IMR-90 (cell line): ENCODE measurements around the gene RPP25. TPM values are rescaled to one million over a fixed set of nuclear protein-coding genes. Genes with fewer than 3 reads are reported as not detected.

Experiments
- ATAC-seq: fragments of 200-7000 bp; cut with Tn5 transposase; 2 replicates; pipeline ENCODE4 v1.9.1; 2020; ENCODE audit warnings: low read depth, mild to moderate bottlenecking, moderate library complexity
- BruUV-seq: library from RNA; stranded (reverse); fragments of 400-500 nt; replicated peaks from 2 replicates; lab custom pipeline; 2021; lab: Mats Ljungman, UMichigan
- CTCF ChIA-PET: fragments of 300-600 bp; formaldehyde crosslinking; extraction: SDS; loops from one replicate; lab custom pipeline; 2021; ENCODE audit warnings: antibody characterized with exemption; lab: Yijun Ruan, JAX
- POLR2A ChIA-PET: fragments of 300-600 bp; sonication (Branson Sonifier 250); formaldehyde crosslinking; loops from one replicate; lab custom pipeline; 2022; ENCODE audit warnings: antibody characterized with exemption; ENCODE audit not compliant: unreplicated experiment; lab: Charles Lee
- DNase-seq: peaks from one replicate; pipeline ENCODE4 v3.0.0; 2013
- H2AFZ ChIP-seq: replicated peaks from 2 replicates; pipeline ENCODE3; 2013; ENCODE audit warnings: low read length, mild to moderate bottlenecking; ENCODE audit not compliant: poor library complexity
- H2AK5ac ChIP-seq: 2 replicates; pipeline ENCODE4 v1.6.1; 2013; ENCODE audit warnings: low read depth, low read length, inconsistent platforms
- H2AK9ac ChIP-seq: replicated peaks from 2 replicates; pipeline ENCODE3; 2013; ENCODE audit warnings: mild to moderate bottlenecking, low read depth, low read length, moderate library complexity; ENCODE audit not compliant: poor library complexity
- H2BK120ac ChIP-seq: 2 replicates; pipeline ENCODE4 v1.6.1; 2013; ENCODE audit warnings: low read depth, low read length, inconsistent platforms
- H2BK15ac ChIP-seq: 3 replicates; pipeline ENCODE4 v1.6.1; 2013; ENCODE audit warnings: low read depth, low read length, inconsistent platforms
- H2BK20ac ChIP-seq: 2 replicates; pipeline ENCODE4 v1.6.1; 2013; ENCODE audit warnings: low read depth, mild to moderate bottlenecking, inconsistent platforms, low read length, moderate library complexity
- H2BK5ac ChIP-seq: 2 replicates; pipeline ENCODE4 v1.6.1; 2013; ENCODE audit warnings: mild to moderate bottlenecking, low read depth, low read length, inconsistent platforms; ENCODE audit not compliant: poor library complexity, severe bottlenecking
- H3K14ac ChIP-seq: replicated peaks from 2 replicates; pipeline ENCODE4 v1.6.1; 2013; ENCODE audit warnings: low read depth, low read length, inconsistent platforms
- H3K18ac ChIP-seq: 2 replicates; pipeline ENCODE4 v1.6.1; 2013; ENCODE audit warnings: low read depth, low read length, control low read depth
- H3K23ac ChIP-seq: 2 replicates; pipeline ENCODE4 v1.6.1; 2013; ENCODE audit warnings: low read depth, low read length, inconsistent platforms
- H3K27ac ChIP-seq: 2 replicates; pipeline ENCODE4 v1.5.1; 2013; ENCODE audit warnings: mild to moderate bottlenecking, control low read depth, low read length; ENCODE audit not compliant: insufficient read depth
- H3K27me3 ChIP-seq: 2 replicates; pipeline ENCODE4 v1.6.1; 2013; ENCODE audit warnings: low read length; ENCODE audit not compliant: control insufficient read depth, insufficient read depth
- H3K36me3 ChIP-seq: 2 replicates; pipeline ENCODE4 v1.6.1; 2013; ENCODE audit warnings: low read length, mixed read lengths; ENCODE audit not compliant: control insufficient read depth, insufficient read depth
- H3K4ac ChIP-seq: 2 replicates; pipeline ENCODE4 v1.6.1; 2013; ENCODE audit warnings: low read depth, low read length, inconsistent platforms
- H3K4me1 ChIP-seq: 2 replicates; pipeline ENCODE4 v1.6.1; 2013; ENCODE audit warnings: low read length, mixed read lengths; ENCODE audit not compliant: control insufficient read depth, insufficient read depth
- H3K4me2 ChIP-seq: 2 replicates; pipeline ENCODE4 v1.6.1; 2013; ENCODE audit warnings: low read depth, mild to moderate bottlenecking, control low read depth, low read length, moderate library complexity
- H3K4me3 ChIP-seq: 2 replicates; pipeline ENCODE4 v1.5.1; 2013; ENCODE audit warnings: low read depth, mild to moderate bottlenecking, control low read depth, low read length, moderate library complexity; ENCODE audit not compliant: insufficient read depth
- H3K56ac ChIP-seq: 2 replicates; pipeline ENCODE4 v1.6.1; 2013; ENCODE audit warnings: low read length, inconsistent platforms; ENCODE audit not compliant: insufficient read depth; ENCODE audit errors: extremely low read depth
- H3K79me1 ChIP-seq, 2 experiments: 2 replicates each; pipeline ENCODE4 v1.6.1; 2013; ENCODE audit warnings: low read length in 2 of 2, inconsistent platforms in 1 of 2, low read depth in 1 of 2
- H3K9ac ChIP-seq: 2 replicates; pipeline ENCODE4 v1.6.1; 2013; ENCODE audit warnings: low read depth, low read length, control low read depth
- H3K9me1 ChIP-seq: 2 replicates; pipeline ENCODE4 v1.6.1; 2013; ENCODE audit warnings: low read length, inconsistent platforms; ENCODE audit not compliant: insufficient read depth
- H3K9me3 ChIP-seq: 2 replicates; pipeline ENCODE4 v1.6.1; 2013; ENCODE audit warnings: low read length; ENCODE audit not compliant: control insufficient read depth, insufficient read depth
- H4K20me1 ChIP-seq: 2 replicates; pipeline ENCODE4 v1.6.1; 2013; ENCODE audit warnings: low read length, inconsistent platforms; ENCODE audit not compliant: insufficient read depth
- H4K5ac ChIP-seq: 2 replicates; pipeline ENCODE4 v1.6.1; 2013; ENCODE audit warnings: mild to moderate bottlenecking, low read depth, low read length, control low read depth
- H4K8ac ChIP-seq, 2 experiments: 2 replicates each; pipeline ENCODE4 v1.6.1; 2013; ENCODE audit warnings: low read depth in 2 of 2, low read length in 2 of 2, control low read depth in 1 of 2, inconsistent platforms in 1 of 2
- H4K91ac ChIP-seq: 2 replicates; pipeline ENCODE4 v1.6.1; 2013; ENCODE audit warnings: low read depth, low read length, inconsistent platforms; ENCODE audit not compliant: insufficient read depth
- BHLHE40 ChIP-seq: fragments of 150-350 bp; IDR thresholded peaks from 2 replicates; pipeline ENCODE4 v1.6.1; 2016; ENCODE audit warnings: mild to moderate bottlenecking, low read depth, low read length
- CHD1 ChIP-seq: IDR thresholded peaks from 2 replicates; pipeline ENCODE4 v1.6.1; 2012; ENCODE audit warnings: low read depth, low read length, improper control_type of control experiment
- ELK1 ChIP-seq: fragments of 150-350 bp; IDR thresholded peaks from 2 replicates; pipeline ENCODE4 v1.6.1; 2016; ENCODE audit warnings: low read depth, mild to moderate bottlenecking, low read length, moderate library complexity, borderline replicate concordance
- FOS ChIP-seq: fragments of 150-350 bp; IDR thresholded peaks from 2 replicates; pipeline ENCODE4 v1.6.1; 2016; ENCODE audit warnings: low read depth, low read length
- MAFK ChIP-seq: IDR thresholded peaks from 2 replicates; pipeline ENCODE4 v1.6.1; 2012; ENCODE audit warnings: low read depth, low read length, improper control_type of control experiment
- MXI1 ChIP-seq: IDR thresholded peaks from 2 replicates; pipeline ENCODE4 v1.6.1; 2012; ENCODE audit warnings: low read depth, mild to moderate bottlenecking, low read length, moderate library complexity, borderline replicate concordance
- NFE2L2 ChIP-seq: fragments of 150-350 bp; IDR thresholded peaks from 2 replicates; pipeline ENCODE4 v1.6.1; 2016; ENCODE audit warnings: low read depth, mild to moderate bottlenecking, low read length
- RAD21 ChIP-seq: IDR thresholded peaks from 2 replicates; pipeline ENCODE4 v1.6.1; 2012; ENCODE audit warnings: low read length, improper control_type of control experiment
- RFX5 ChIP-seq: IDR thresholded peaks from 2 replicates; pipeline ENCODE4 v1.8.0; 2012; ENCODE audit warnings: low read depth, mild to moderate bottlenecking, low read length, moderate library complexity
- SMC3 ChIP-seq: fragments of 150-350 bp; IDR thresholded peaks from 2 replicates; pipeline ENCODE4 v1.6.1; 2016; ENCODE audit warnings: low read depth, mild to moderate bottlenecking, antibody characterized with exemption, low read length, moderate library complexity
- WGBS, 2 experiments: methylation state at CpG; one replicate each; pipeline versions ENCODE4 v1.1.5 to v1.1.7; 2013; ENCODE audit warnings: missing lambda C conversion rate in 2 of 2; ENCODE audit not compliant: insufficient read length in 1 of 2; ENCODE audit errors: extremely low coverage in 2 of 2; 5-methylcytosine and 5-hydroxymethylcytosine counted together
- dilution Hi-C: fragments of 300-500 bp; cut with HindIII; formaldehyde crosslinking; loops from one replicate; pipeline ENCODE4 v1.14.3; 2018; ENCODE audit warnings: low sequenced_read_pairs; ENCODE audit not compliant: unreplicated experiment
- in situ Hi-C: fragments of 300-500 bp; cut with MboI; formaldehyde crosslinking; loops from 3 replicates; pipeline ENCODE4 v1.14.3; 2019; ENCODE audit warnings: low sequenced_read_pairs, inconsistent platforms, mixed read lengths
- intact Hi-C: fragments of 100-400 bp; cut with micrococcal nuclease; formaldehyde crosslinking; loops from 2 replicates; pipeline ENCODE4 v1.10.0; 2022
- polyA plus RNA-seq, 3 experiments: library from polyadenylated mRNA; depleted of rRNA; stranded (reverse); fragments of >200 nt; gene quantifications; 2 replicates each; pipeline ENCODE4 v1.2.3, GENCODE V29; 2012; ENCODE audit warnings: low replicate concordance in 1 of 3
- total RNA-seq: library from RNA; depleted of rRNA; stranded (reverse); fragments of >200 nt; gene quantifications from 2 replicates; pipeline ENCODE4 v1.2.3, GENCODE V29; 2012
- TF ChIP-seq, protein P1 (sequence below): conservative IDR thresholded peaks from 2 replicates; pipeline ENCODE4 v1.5.1; 2012; ENCODE audit warnings: mild to moderate bottlenecking, low read depth, low read length, improper control_type of control experiment

RPP25 gene
- total and polyA plus RNA-seq, 2 of the 4 experiments (the other 2 are of a cell fraction): 0.18 to 0.38 TPM

DNA sequence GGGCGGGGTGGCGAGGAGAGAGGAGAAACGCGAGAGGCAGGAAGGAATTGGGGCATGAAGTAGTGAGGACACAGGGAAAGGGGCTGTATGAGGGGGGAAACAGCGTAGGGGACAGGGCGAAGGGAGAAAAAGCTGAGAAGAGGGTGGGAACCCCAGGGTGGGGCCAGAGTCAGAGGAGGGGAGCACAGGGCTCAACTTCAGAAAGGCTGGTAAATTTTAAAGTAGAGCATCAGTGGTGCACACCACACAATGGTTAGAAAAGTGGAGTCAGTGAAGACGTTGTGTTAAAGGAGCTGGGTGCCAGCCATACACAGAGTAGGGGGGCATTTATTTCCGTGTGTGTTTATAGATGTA, 3.0 kb upstream of the RPP25 start:
- no peak overlapping the region for H4K91ac ChIP-seq
- no peak for DNase-seq
- H2BK15ac ChIP-seq: no peak overlapping the region
- no peak overlapping the region for H3K27ac ChIP-seq
- no peak overlapping the region for H3K4ac ChIP-seq
- no peak overlapping the region for H2BK120ac ChIP-seq
- H3K9me3 ChIP-seq: no peaks in the 10 kb centered on the region
- ChIA-PET POLR2A (no interaction called here), CTCF (interaction anchor here (1.1 kb wide), 1 partner anchor 9 kb away, joined by 4 read pairs; no protein-coding TSS in a partner anchor)
- no peak overlapping the region for H3K9ac ChIP-seq
- H3K4me3 ChIP-seq: no peak overlapping the region
- no peaks in the 10 kb centered on the region; the same call in 1 of the 2 replicates for H4K20me1 ChIP-seq
- H3K14ac ChIP-seq: no peak overlapping the region
- H2BK20ac ChIP-seq: no peak overlapping the region
- H3K27me3 ChIP-seq: peaks cover 53% of the 10 kb centered on the region
- BruUV-seq: no TSS peak
- H2BK5ac ChIP-seq: no peak overlapping the region
- no peaks in the 10 kb centered on the region for H3K79me1 ChIP-seq
- intact Hi-C loops (loop anchor here (10.0 kb wide), 1 partner anchor 585 kb away; no protein-coding TSS in a partner anchor), in situ Hi-C loops (no loop called here), dilution Hi-C loops (no loop called here)
- ATAC-seq: no peak
- no peak overlapping the region for H4K8ac ChIP-seq
- no peak overlapping the region for H3K4me2 ChIP-seq
- H3K56ac ChIP-seq: no peak overlapping the region
- WGBS, 2 experiments: 39% methylated on average over 2 of the region's 8 CpGs; no CpG with 5 or more reads in 1 of the 2 experiments
- H3K36me3 ChIP-seq: no peaks in the 10 kb centered on the region
- no peak overlapping the region for H2AFZ ChIP-seq
- TF ChIP-seq RFX5 (no peak), MAFK (no peak), MXI1 (no peak), ELK1 (no peak), CHD1 (no peak), NFE2L2 (no peak), BHLHE40 (no peak), SMC3 (no peak), RAD21 (no peak), FOS (no peak)
- TF ChIP-seq, protein P1, sequence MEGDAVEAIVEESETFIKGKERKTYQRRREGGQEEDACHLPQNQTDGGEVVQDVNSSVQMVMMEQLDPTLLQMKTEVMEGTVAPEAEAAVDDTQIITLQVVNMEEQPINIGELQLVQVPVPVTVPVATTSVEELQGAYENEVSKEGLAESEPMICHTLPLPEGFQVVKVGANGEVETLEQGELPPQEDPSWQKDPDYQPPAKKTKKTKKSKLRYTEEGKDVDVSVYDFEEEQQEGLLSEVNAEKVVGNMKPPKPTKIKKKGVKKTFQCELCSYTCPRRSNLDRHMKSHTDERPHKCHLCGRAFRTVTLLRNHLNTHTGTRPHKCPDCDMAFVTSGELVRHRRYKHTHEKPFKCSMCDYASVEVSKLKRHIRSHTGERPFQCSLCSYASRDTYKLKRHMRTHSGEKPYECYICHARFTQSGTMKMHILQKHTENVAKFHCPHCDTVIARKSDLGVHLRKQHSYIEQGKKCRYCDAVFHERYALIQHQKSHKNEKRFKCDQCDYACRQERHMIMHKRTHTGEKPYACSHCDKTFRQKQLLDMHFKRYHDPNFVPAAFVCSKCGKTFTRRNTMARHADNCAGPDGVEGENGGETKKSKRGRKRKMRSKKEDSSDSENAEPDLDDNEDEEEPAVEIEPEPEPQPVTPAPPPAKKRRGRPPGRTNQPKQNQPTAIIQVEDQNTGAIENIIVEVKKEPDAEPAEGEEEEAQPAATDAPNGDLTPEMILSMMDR: no peak
- no peak overlapping the region for H3K18ac ChIP-seq
- H2AK5ac ChIP-seq: no peak overlapping the region
- H4K5ac ChIP-seq: no peak overlapping the region
- no peaks in the 10 kb centered on the region for H3K9me1 ChIP-seq
- H3K4me1 ChIP-seq: peaks cover 6% of the 10 kb centered on the region; the same call in 1 of the 2 replicates
- no peak overlapping the region for H3K23ac ChIP-seq
- no peak overlapping the region for H2AK9ac ChIP-seq
